AG10803 (cell line): ENCODE data around the gene ACTR3C.
"Not testable (repeated sequence)": the region's sequence is repeated elsewhere in the genome, so short reads cannot be mapped to it uniquely, and the experiment has no call there.

Source experiments
- DNase-seq: peaks from one replicate; pipeline ENCODE4 v3.0.0; 2010; ENCODE audit warnings: low read depth
- H3K4me3 ChIP-seq: 2 replicates; pipeline ENCODE4 v1.5.1; 2011; ENCODE audit warnings: mild to moderate bottlenecking, low read length, control low read depth
- TF ChIP-seq, protein P1 (sequence below): conservative IDR thresholded peaks from 2 replicates; pipeline ENCODE4 v1.5.1; 2011; ENCODE audit warnings: mild to moderate bottlenecking, low read length, control low read depth, inconsistent platforms

The ACTR3C gene

DNA sequence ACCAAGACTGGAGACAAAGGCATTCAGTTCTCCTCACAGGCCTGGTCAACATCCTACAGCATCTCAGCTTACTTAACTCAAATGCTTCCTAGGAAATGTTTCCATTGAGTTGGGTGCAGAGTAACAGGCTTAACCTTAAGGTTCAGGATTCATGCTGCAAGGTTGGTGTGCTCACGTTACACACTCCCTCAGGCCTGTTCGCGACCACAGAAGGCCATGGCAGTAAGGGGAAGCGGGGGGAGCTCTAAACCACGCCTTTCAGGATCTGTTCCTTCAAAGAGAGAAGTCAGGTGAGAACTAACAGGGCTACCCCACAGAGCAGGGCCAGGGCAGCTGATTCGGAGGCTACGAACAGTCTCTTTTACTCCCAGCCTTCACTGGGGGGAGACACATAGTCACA lies 35.5 kb downstream of the ACTR3C start:
- not testable (repeated sequence) for H3K4me3 ChIP-seq, DNase-seq

- peak; percentile 3 for DNase-seq
- H3K4me3 ChIP-seq: not testable (repeated sequence)
- TF ChIP-seq, protein P1, sequence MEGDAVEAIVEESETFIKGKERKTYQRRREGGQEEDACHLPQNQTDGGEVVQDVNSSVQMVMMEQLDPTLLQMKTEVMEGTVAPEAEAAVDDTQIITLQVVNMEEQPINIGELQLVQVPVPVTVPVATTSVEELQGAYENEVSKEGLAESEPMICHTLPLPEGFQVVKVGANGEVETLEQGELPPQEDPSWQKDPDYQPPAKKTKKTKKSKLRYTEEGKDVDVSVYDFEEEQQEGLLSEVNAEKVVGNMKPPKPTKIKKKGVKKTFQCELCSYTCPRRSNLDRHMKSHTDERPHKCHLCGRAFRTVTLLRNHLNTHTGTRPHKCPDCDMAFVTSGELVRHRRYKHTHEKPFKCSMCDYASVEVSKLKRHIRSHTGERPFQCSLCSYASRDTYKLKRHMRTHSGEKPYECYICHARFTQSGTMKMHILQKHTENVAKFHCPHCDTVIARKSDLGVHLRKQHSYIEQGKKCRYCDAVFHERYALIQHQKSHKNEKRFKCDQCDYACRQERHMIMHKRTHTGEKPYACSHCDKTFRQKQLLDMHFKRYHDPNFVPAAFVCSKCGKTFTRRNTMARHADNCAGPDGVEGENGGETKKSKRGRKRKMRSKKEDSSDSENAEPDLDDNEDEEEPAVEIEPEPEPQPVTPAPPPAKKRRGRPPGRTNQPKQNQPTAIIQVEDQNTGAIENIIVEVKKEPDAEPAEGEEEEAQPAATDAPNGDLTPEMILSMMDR: peak; percentile 51
Measured at GRCh38 chr7:150285849-150286754, 37.2 kb downstream of the ACTR3C start.

DNA sequence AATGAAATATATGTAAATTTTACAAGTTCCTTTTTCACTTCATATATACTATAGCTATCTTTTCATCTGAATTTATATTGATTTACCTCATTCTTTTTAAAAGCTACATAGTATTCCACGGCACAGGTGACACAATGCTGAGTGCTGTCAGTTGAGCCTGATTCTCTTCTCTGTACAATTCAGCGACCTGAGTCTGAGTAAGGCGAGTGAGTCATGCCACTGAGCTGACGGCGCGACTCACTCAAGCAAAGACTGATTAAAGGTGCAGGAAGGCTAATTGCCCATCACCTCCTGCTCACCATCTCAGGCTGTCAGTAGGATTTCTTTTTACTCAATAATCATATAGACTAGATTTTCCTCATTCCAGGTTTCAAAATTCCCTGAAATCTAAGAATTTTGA lies 39.7 kb downstream of the ACTR3C start:
- H3K4me3 ChIP-seq, DNase-seq: not testable (repeated sequence)

- not testable (repeated sequence) for H3K4me3 ChIP-seq, DNase-seq
Measured at GRCh38 chr7:150283111-150283510, 40.2 kb downstream of the ACTR3C start.

GRCh38 chr7:150281681-150282403 lies 41.5 kb downstream of the ACTR3C start:
- H3K4me3 ChIP-seq, DNase-seq: not testable (repeated sequence)

DNA sequence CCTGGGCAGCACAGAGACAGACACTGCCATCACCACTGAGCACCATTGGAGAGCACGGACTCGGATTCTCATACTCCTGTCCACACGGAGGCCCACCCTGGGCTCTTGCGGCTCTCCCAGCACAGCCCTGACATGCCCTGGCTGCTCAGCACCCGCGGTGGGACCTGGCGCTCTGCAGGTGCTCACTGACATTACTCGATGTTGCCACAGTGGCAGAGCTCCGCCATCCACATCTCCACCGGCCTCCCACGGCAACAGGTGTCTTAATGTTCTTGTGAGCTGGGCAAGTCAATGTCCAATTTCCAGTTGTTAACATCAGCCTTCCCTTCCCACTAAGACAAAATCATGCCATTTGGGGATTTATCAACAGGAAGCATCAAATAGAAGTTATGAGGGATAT lies 45.0 kb downstream of the ACTR3C start:
- not testable (repeated sequence) for DNase-seq, H3K4me3 ChIP-seq

- TF ChIP-seq, protein P1: peak; percentile 60
- H3K4me3 ChIP-seq: not testable (repeated sequence)
- DNase-seq: peak; percentile 12
Measured at GRCh38 chr7:150276132-150276695, 47.1 kb downstream of the ACTR3C start.

DNA sequence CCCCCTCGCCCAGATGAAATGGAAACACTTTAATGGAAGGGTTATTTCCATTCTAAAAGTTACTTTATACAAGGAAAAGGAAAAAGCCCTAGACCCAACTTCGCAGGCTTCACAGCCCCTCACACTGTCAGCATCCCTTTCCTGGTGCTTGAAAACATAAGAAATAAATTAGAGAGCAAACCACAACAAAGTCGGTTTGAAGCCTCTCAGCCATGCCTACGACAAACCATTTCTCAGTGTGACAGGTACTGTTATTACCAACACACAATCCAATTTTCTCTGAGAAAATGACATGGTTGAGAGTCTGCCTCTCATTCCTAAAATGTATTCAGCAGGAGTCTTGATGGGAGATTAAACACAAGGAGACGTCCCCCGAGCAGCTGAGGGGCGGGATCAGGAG lies 51.4 kb downstream of the ACTR3C start:
- not testable (repeated sequence) for H3K4me3 ChIP-seq, DNase-seq

DNA sequence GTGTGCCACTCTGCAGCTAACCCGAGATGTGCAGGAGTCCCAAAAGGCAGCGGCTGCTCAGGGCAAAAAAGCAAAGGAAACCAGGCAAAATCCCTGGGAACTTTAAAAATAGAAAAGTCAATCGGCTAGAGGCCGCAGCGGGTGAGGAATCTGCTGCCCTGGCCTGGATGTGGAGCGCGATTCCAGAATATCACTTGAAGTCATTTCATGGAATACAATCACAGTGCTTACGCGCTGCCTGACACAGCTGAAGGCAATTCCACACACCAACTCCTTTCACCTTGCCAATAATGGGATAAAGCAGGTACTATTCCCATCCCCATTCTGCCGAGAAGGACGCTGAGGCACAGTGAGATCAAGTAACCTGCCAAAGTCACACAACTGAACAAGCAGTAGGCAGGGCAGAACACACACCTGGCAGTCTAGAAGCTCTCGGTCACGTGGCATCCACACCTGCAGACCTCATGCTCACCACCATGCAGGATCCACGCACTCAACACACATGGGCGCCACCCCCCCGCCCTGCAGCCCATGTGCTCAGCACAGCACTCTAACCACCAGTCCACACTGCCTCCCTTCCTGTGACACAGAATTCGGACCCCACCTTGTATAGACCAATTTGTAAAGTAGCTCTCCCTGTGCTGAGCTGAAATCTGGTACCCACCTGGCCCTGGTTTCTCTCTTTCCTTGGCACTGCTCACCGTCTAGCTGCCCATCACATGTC lies 53.1 kb downstream of the ACTR3C start:
- not testable (repeated sequence) for H3K4me3 ChIP-seq, DNase-seq

DNA sequence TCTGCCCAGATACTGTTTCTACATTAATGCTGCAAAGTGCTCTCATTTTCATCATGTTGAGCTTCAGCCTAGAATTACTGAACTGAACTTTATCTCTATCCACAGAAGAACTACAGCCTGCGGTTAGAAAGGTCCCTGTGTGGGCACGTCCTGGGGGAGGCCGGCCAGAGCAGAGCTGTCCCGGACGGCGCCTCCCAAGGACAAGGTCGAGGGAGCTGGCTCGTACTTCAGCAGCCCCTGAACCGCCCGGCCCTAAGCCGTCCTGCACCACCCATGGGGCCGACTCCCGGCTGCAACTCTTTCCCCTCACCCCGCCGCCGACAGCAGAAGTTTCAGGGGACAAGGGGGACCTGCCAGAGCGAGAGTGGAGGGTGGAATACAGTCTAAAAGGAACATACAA lies 54.5 kb downstream of the ACTR3C start:
- DNase-seq, H3K4me3 ChIP-seq: not testable (repeated sequence)

DNA sequence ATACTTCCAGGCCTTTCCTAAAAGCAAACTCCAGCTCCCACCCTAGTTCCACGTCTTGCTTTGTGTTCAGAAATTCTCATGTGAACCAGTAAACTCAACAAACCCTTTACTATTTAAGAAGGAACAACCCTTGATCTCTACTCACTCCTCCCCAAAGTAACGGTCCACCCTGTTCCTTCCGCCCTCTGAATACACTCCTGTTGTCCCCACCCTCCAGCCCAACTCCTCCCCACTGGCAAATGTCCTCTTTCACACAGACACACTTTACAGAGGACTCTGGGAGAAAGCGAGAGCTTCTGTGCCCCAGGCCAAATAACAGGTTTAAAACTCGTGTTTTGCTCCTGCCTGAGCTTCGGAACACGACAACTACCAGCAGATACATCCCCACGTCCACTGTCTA lies 55.1 kb downstream of the ACTR3C start:
- H3K4me3 ChIP-seq, DNase-seq: not testable (repeated sequence)

- not testable (repeated sequence) for H3K4me3 ChIP-seq, DNase-seq
Measured at GRCh38 chr7:150266953-150267665, 56.2 kb downstream of the ACTR3C start.

DNA sequence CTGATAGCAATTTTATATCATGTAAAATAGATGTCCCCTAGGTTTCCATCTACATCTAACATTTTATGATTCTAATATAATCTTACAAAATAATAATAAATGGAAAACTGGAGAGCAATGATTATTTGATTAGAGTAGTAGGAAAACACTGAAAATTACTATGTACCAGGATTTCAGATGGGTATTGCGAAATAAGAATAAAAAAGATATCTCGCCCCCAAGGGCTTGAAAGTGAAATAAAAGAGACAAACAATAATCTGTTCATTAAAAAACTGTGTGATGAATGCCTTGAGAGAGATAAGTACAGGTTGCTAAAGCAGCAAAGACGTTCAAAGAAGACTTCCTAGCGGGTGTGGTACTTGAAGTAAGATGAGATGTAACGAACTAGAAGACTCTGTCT lies 60.7 kb downstream of the ACTR3C start:
- H3K4me3 ChIP-seq, DNase-seq: not testable (repeated sequence)

GRCh38 chr7:150247745-150248144 lies 75.6 kb downstream of the ACTR3C start:
- H3K4me3 ChIP-seq, DNase-seq: not testable (repeated sequence)

DNA sequence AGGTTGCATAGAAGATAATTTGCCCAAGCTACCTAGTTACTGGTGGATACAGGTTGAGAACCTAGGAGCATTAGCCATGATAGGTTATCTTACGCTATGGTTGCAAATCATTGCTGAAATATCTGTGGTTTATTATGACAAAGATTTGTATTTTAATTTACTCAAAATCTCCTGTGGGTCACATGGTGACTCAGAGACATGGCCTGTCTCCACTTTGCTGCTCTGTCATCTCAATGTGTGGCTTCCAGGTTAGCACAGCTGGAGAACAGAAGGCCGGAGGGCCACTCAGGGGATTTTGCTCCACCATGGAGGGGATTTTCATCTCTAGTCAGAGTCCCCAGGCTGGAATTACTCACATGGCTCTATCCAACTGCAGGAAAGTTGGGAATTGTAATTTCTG lies 78.1 kb downstream of the ACTR3C start:
- DNase-seq, H3K4me3 ChIP-seq: not testable (repeated sequence)

DNA sequence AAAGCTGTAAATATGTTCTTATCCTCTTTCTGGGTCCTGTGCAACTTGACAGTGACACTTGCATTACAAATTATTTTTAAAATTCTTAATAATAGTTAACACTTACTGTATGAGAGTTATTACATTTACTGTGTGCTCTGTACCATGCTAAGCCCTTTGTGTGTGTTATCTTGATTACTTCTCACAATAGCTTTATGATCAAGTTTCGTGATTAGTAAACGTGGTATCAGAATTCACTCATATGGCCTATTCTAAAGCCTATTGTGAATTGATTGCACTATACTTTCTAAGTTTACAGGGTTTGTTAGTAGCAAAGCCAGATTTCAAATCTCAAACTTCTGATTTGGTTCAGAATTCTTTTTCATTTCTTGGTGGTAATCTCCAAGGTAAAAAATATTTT lies 80.4 kb downstream of the ACTR3C start:
- not testable (repeated sequence) for DNase-seq, H3K4me3 ChIP-seq
